ENCODE results near the gene PALM3.

PALM3 gene

DNA sequence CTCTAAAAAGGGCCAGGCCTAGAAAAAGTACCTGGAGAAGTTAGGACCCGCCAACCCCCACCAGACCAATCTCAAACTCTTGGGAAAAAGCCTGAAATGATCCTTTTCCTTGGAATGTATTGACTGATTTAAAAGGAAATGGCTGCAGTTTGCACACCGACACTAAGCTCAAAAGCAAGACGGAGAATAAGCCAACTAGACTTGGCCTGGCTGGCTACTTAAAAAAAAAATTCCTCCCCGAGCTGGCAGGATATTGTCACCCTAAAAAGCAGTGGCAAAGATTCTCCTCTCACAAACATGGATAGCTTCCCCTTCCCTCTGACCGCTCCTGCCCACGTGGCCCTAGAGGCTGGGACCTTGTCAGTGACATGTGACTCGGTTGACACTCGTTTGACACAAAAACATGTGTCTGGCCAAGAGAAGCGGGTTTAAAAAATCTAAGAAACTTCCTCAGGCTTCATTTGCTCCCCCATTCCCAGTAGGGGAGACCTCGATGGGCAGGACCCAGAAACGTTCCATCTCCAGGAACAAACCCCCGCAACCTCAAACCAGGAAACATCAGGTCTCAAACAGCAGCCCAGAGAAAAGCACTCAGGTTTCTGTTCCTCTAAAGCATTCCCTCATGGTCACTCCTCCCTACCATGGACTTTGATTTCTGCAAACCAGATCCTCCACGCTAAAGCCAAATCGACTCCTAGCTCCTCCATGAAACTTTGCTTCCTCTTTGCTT is 57.1 kb downstream of the PALM3 start:
- no peaks in the 10 kb centered on the region for H3K9me3 Mint-ChIP-seq
- DNase-seq (no peak), ATAC-seq (replicated peaks) (no peak)
- H3K4me1 Mint-ChIP-seq (ENCODE audit: low read depth in 2 of 2) = peaks cover 38% of the 10 kb centered on the region in 2 donors
- H3K36me3 Mint-ChIP-seq (ENCODE audit: insufficient read depth) = peaks cover 40% of the 10 kb centered on the region
- peak overlapping the region; percentile 100 for H3K27ac Mint-ChIP-seq
- no peaks in the 10 kb centered on the region for H3K27me3 Mint-ChIP-seq
- H3K4me3 Mint-ChIP-seq = peak overlapping the region; percentile 65 to 73

All from effector memory CD8-positive, alpha-beta T cell (primary cell).